CD4-positive, alpha-beta T cell (primary cell): ENCODE measurements around the gene REXO4. TPM values are rescaled to one million over a fixed set of nuclear protein-coding genes. Genes with fewer than 3 reads are reported as not detected.

ENCODE experiments used
- ATAC-seq: fragments of 200-7000 bp; cut with Tn5 transposase; one replicate; pipeline ENCODE4 v1.10.0; 2022; ENCODE audit warnings: mild to moderate bottlenecking; ENCODE audit not compliant: poor library complexity
- CTCF ChIA-PET: fragments of 350-600 bp; sonication (Branson Sonifier 250); formaldehyde crosslinking; loops from one replicate; lab custom pipeline; 2021; ENCODE audit warnings: antibody characterized with exemption, inconsistent platforms; lab: Charles Lee
- POLR2A ChIA-PET: fragments of 350-600 bp; sonication (Branson Sonifier 250); formaldehyde crosslinking; loops from one replicate; lab custom pipeline; 2021; ENCODE audit warnings: antibody characterized with exemption, inconsistent platforms; lab: Charles Lee
- DNase-seq, 14 experiments: peaks; one replicate each; pipeline ENCODE4 v3.0.0-alpha.2; 2013 to 2020; ENCODE audit warnings: mixed read lengths in 2 of 14
- H3K27ac ChIP-seq, 2 donors: one replicate each; pipeline versions ENCODE4 v1.5.1 to v1.7.0; 2013; ENCODE audit warnings: low read length in 2 of 2, low read depth in 1 of 2, mild to moderate bottlenecking in 1 of 2
- H3K27me3 ChIP-seq, 2 experiments: 1 replicate in 1 of 2; 2 replicates in 1 of 2; pipeline versions ENCODE4 v1.6.1 to v1.7.0; 2013; ENCODE audit warnings: low read length in 2 of 2, control low read depth in 1 of 2, mild to moderate bottlenecking in 1 of 2, moderate library complexity in 1 of 2; ENCODE audit not compliant: insufficient read depth in 2 of 2, control insufficient read depth in 1 of 2
- H3K36me3 ChIP-seq: one replicate; pipeline ENCODE4 v1.6.1; 2013; ENCODE audit warnings: low read length, control low read depth; ENCODE audit not compliant: insufficient read depth
- H3K4me1 ChIP-seq: one replicate; pipeline ENCODE4 v1.6.1; 2013; ENCODE audit warnings: low read length, control low read depth; ENCODE audit not compliant: insufficient read depth
- H3K4me3 ChIP-seq: one replicate; pipeline ENCODE4 v1.5.1; 2013; ENCODE audit warnings: mild to moderate bottlenecking, low read length, moderate library complexity
- H3K9me3 ChIP-seq, 2 experiments: 1 replicate in 1 of 2; 2 replicates in 1 of 2; pipeline versions ENCODE4 v1.6.1 to v1.7.0; 2013; ENCODE audit warnings: low read length in 2 of 2, mild to moderate bottlenecking in 2 of 2, control low read depth in 1 of 2, moderate library complexity in 1 of 2; ENCODE audit not compliant: control insufficient read depth in 1 of 2, insufficient read depth in 1 of 2
- H3K27ac Mint-ChIP-seq: one replicate; pipeline ENCODE4 v1.8.0; 2020; ENCODE audit warnings: mixed read lengths
- H3K27me3 Mint-ChIP-seq: one replicate; pipeline ENCODE4 v1.8.0; 2021; ENCODE audit warnings: mixed read lengths
- H3K36me3 Mint-ChIP-seq: one replicate; pipeline ENCODE4 v1.8.0; 2021; ENCODE audit warnings: low read depth, mixed read lengths
- H3K4me1 Mint-ChIP-seq: one replicate; pipeline ENCODE4 v1.8.0; 2021; ENCODE audit warnings: low read depth, mixed read lengths
- H3K4me3 Mint-ChIP-seq: one replicate; pipeline ENCODE4 v1.8.0; 2020; ENCODE audit warnings: mild to moderate bottlenecking, mixed read lengths
- H3K9me3 Mint-ChIP-seq: one replicate; pipeline ENCODE4 v1.8.0; 2020; ENCODE audit warnings: mixed read lengths
- CTCF ChIP-seq: fragments of 200-600 bp; IDR thresholded peaks from one replicate; pipeline ENCODE4 v1.8.0; 2022; ENCODE audit warnings: antibody characterized with exemption, mild to moderate bottlenecking
- intact Hi-C, 2 experiments: fragments of 100-400 bp; cut with DNase I in 1 of 2; cut with micrococcal nuclease in 1 of 2; formaldehyde crosslinking; loops; one replicate each; pipeline versions ENCODE4 v1.15.1 to v1.9.0; 2023 to 2025; cut with DNase I, micrococcal nuclease
- total RNA-seq, 174 experiments: library from RNA in 2 of 174; stranded (reverse) in 2 of 174; gene quantifications; one replicate each; pipeline ENCODE4 v1.2.3 and lab custom pipeline; 2021 to 2026

REXO4 gene
- total RNA-seq, 2 experiments from 2014 or later = 17.3 to 18.5 TPM

- Mint-ChIP-seq H3K36me3 (peaks cover 4% of the 10 kb centered on the region), H3K27me3 (no peaks in the 10 kb centered on the region), H3K4me3 (no peak overlapping the region), H3K27ac (peak overlapping the region; percentile 97), H3K9me3 (no peaks in the 10 kb centered on the region), H3K4me1 (peaks cover 23% of the 10 kb centered on the region)
- TF ChIP-seq CTCF = no peak
- intact Hi-C loops = loop anchor here in 1 of 2 experiments (5.0 to 10.0 kb wide), 2 partner anchors 85 to 563 kb away; partner anchors contain the start of genes BRD3OS, STKLD1 and SURF4
- no peak overlapping the region for H3K4me3 ChIP-seq
- no peaks in the 10 kb centered on the region for H3K9me3 ChIP-seq
- no peak for ATAC-seq
- no peaks in the 10 kb centered on the region for H3K36me3 ChIP-seq
- ChIA-PET POLR2A (no interaction called here), CTCF (no interaction called here)
- H3K4me1 ChIP-seq = peaks cover 18% of the 10 kb centered on the region
- H3K27me3 ChIP-seq = no peaks in the 10 kb centered on the region
- no peak overlapping the region for H3K27ac ChIP-seq
- DNase-seq = no peak
These were observed 44.2 kb upstream of the REXO4 start for GRCh38 chr9:133461975-133462374.

- Mint-ChIP-seq H3K27ac (peak overlapping the region; percentile 97), H3K27me3 (no peaks in the 10 kb centered on the region), H3K9me3 (no peaks in the 10 kb centered on the region), H3K36me3 (peaks cover 4% of the 10 kb centered on the region), H3K4me1 (peaks cover 23% of the 10 kb centered on the region), H3K4me3 (peak overlapping the region; percentile 81)
- Histone ChIP-seq H3K4me1 (peaks cover 18% of the 10 kb centered on the region), H3K4me3 (peak overlapping the region; percentile 69), H3K27ac (peak overlapping the region in 1 of 2 donors; percentile 82), H3K9me3 (no peaks in the 10 kb centered on the region), H3K27me3 (no peaks in the 10 kb centered on the region), H3K36me3 (no peaks in the 10 kb centered on the region)
- DNase-seq = peak in 10 of 14 experiments; percentile 15 to 83 (median 43)
- ATAC-seq = peak; percentile 30
- intact Hi-C loops = loop anchor here in 1 of 2 experiments (1.0 to 10.0 kb wide), 3 partner anchors 17 to 564 kb away; partner anchors contain the start of genes BRD3OS, STKLD1 and SURF4
- TF ChIP-seq CTCF = no peak
- CTCF ChIA-PET = interaction anchor here (0.9 to 1.5 kb wide), 3 partner anchors 24 to 313 kb away, joined by 3 to 4 read pairs (median 3); no protein-coding TSS in a partner anchor
- POLR2A ChIA-PET = interaction anchor here (0.9 to 2.4 kb wide), 3 partner anchors 43 to 430 kb away, joined by 3 to 11 read pairs (median 10); partner anchors contain the start of genes GTF3C5 and REXO4
These were observed 42.8 kb upstream of the REXO4 start for GRCh38 chr9:133460405-133461175.

- intact Hi-C loops = loop anchor here in 1 of 2 experiments (1.0 to 10.0 kb wide), 5 partner anchors 18 to 565 kb away; partner anchors contain the start of genes BRD3OS, REXO4, STKLD1 and SURF4
- Mint-ChIP-seq H3K9me3 (no peaks in the 10 kb centered on the region), H3K36me3 (peaks cover 4% of the 10 kb centered on the region), H3K27me3 (no peaks in the 10 kb centered on the region), H3K27ac (peak within 1 kb of the TSS; percentile 97), H3K4me1 (peaks cover 23% of the 10 kb centered on the region), H3K4me3 (peak within 1 kb of the TSS; percentile 95)
- no peak for TF ChIP-seq CTCF
- ATAC-seq = peak; percentile 80
- CTCF ChIA-PET = interaction anchor here (1.4 to 1.5 kb wide), 2 partner anchors 43 to 312 kb away, joined by 3 to 4 read pairs; no protein-coding TSS in a partner anchor
- Histone ChIP-seq H3K36me3 (no peaks in the 10 kb centered on the region), H3K27me3 (no peaks in the 10 kb centered on the region), H3K4me3 (peak within 1 kb of the TSS; percentile 69), H3K4me1 (peaks cover 18% of the 10 kb centered on the region), H3K27ac (peak within 1 kb of the TSS; percentile 52 to 82), H3K9me3 (peaks cover 0 to 3% of the 10 kb centered on the region in 2 experiments)
- POLR2A ChIA-PET = interaction anchor here (0.6 to 2.4 kb wide), 7 partner anchors 42 to 429 kb away, joined by 3 to 11 read pairs (median 3); partner anchors contain the start of genes GTF3C5 and REXO4
- DNase-seq = peak; percentile 83 to 97 (median 90)
These were observed 41.9 kb upstream of the REXO4 start, which contains the start of gene CACFD1 for GRCh38 chr9:133459476-133460404. TSS of gene CACFD1 (plus strand) at chr9:133459978. CDS start at chr9:133460067, 89 bp downstream.
